TTC549 (cell line): ENCODE measurements around the gene WFDC12.
"Not testable (repeated sequence)": the region's sequence is repeated elsewhere in the genome, so short reads cannot be mapped to it uniquely, and the experiment has no call there.

Experiments used
- FAIRE-seq: peaks from 2 replicates; lab custom pipeline; 2012; peaks lifted over from hg19 to GRCh38; lab: Jason Lieb, UNC

Gene WFDC12

DNA sequence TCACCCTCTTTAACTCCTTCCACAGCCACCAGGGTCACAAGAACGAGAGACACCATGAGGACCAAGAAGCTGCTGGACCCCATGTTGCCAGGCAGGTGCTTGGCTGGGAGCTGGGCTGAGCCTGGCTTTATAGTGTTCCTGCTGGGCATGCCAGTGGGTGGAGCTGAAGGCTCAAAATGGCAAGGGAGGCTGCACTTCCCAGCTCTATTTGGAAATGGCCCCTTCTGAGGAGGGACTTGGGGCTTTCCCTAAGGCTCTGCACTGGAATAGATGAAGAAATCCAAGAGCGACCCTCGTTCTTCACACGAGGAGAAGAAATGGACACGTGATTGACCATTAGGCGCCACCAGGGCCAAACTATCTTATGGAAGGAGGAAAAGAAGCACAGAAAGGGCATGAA, at the start of gene WFDC12:
TSS of gene WFDC12 (minus strand) at position 101 of the 400 bp plus-strand sequence. CDS start at position 83, 18 bp downstream.
- FAIRE-seq: no peak

GRCh38 chr20:45173522-45173921, 49.3 kb upstream of the WFDC12 start:
- no peak for FAIRE-seq

GRCh38 chr20:45164906-45165305, 40.6 kb upstream of the WFDC12 start:
- no peak for FAIRE-seq

GRCh38 chr20:45163083-45163803, 39.0 kb upstream of the WFDC12 start:
- FAIRE-seq: no peak

GRCh38 chr20:45157962-45158361, 33.7 kb upstream of the WFDC12 start:
- no peak for FAIRE-seq

GRCh38 chr20:45156713-45157112, 32.4 kb upstream of the WFDC12 start:
- no peak for FAIRE-seq

GRCh38 chr20:45154794-45155193, 30.5 kb upstream of the WFDC12 start:
- FAIRE-seq: not testable (repeated sequence)

- no peak for FAIRE-seq
Measured at GRCh38 chr20:45154183-45154582, 29.9 kb upstream of the WFDC12 start.

DNA sequence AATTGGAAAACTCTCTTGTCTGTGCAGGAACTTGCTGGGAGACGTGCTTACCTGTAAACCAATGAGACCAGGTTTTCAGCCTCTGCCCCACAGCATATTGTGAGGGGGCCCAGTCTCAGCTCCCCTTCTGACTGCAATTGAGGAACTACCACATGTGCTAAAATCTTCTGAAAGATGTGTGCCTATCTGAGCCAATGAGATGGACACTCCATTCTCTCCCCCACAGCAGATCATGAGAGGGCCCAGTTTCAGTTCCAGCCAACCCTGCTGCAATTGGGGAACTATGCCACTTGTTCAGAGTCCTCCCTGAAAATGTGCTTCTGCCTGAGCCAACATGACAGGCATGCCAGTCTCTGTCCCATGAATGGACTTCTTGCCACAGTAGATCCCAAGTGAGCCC, 29.5 kb upstream of the WFDC12 start:
- FAIRE-seq: no peak

- FAIRE-seq: no peak
Measured at GRCh38 chr20:45153147-45153546, 28.9 kb upstream of the WFDC12 start.

DNA sequence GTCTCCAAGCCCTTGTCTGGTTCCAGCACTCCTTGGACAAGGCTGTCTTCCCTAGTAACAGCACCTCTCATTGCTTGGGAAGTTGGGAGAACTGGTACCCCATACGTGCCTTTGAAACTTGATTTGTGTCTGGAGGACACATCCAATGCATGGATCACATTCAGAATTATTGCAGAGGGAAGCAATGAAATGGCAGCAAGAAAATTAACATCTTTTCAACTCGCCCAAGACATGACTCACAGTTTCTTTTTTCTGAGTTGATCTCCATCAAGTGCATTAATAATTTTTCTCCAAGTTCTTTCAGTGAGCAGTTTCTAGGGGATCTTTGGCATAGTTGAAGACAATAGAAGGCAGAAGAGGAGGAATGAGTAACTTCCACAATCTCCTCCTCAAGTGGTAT, 28.1 kb upstream of the WFDC12 start:
- no peak for FAIRE-seq

DNA sequence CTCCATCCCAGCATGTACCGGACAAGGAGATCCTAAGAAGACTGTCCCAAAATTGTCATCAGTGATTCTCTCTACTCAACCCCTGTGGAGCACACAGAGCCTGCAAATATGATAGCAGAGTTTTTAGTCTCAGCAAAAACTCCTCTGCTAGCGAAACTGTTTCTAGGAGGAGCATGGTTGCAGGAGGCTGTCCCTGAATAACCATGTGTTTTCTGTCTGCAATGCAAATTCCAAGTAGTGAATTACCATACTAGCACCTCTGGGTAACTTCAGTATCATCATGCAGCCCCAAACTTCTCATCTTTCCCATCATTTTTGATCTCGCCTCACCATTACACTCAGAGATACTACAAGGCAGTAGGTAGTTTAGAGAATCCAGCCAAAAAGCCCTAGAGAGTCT, 24.8 kb upstream of the WFDC12 start:
- FAIRE-seq: no peak

- no peak for FAIRE-seq
Measured at GRCh38 chr20:45140836-45141235, 16.6 kb upstream of the WFDC12 start.

- not testable (repeated sequence) for FAIRE-seq
Measured at GRCh38 chr20:45139733-45140375, 15.6 kb upstream of the WFDC12 start.

DNA sequence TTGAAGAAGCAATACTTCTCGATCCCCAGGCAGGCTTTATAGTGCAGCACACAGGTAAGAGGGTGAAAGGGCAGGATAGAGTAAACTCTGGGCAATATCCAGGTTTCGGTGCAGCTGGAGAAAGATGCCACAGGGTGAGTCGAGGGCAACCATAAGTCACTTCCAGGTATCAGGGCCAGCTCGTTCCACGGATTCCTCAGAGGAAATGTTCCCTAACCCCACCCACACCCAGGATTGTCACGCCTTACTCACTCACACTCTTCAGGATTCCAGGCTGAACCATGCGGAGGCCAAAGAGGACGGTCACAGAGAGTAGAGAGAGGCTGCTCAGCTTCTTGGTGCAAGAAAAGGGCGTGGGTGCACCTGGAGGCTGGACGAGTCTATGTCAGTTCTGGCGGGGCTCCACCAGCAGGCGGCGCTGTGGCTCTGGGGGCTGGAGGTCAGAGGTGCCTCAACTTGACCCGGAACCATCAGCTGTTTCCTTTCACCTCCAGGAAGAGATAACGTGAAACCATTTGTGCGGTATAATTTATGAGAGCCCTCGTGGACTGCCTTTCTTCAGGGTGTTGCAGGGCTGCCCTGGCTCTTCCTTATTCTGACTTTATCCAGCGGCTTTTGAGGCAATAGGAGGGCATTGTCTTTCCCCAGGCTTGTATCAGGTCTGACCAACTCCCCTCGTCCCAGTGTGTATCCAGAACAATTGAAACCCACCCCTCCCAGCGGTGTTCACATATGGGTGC, 14.5 kb upstream of the WFDC12 start:
- no peak for FAIRE-seq

DNA sequence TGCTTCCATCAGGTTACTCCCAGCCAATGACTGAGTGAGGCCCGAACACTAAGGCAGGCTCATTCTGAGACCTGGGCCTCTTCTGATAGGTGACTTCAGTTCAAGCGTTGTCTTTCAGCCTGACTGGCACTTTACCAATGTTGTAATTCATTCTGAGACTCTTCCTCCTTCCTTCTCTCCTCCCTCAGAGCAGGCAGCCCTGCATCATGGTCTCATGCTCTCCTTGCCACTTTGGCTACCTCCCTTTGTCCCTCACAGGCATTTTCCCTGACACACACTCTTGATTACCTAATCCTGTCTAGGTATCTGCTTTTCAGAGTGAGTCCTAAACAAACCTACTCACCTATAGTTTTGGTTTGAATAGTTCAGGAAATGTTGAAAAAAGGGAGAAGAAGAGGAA, 12.6 kb upstream of the WFDC12 start:
- no peak for FAIRE-seq

DNA sequence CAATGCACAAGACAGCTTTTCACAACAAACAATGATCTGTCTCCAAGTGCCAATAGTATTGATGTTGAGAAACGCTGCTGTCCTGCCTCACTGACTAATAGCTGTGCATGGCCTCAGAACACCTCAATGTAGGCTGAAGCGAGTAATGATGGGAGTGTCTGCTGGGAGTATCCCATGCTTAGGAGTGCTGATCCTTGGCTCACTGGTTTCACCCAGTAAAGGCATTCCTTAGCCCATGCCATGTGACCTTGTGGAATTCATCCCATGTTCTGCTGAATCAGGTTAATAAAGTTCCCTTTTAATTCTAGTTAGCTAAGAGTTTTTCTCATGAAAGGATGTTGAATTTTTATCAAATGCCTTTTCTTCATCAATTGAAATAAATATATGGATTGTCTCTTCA, 3.8 kb upstream of the WFDC12 start:
- no peak for FAIRE-seq

- FAIRE-seq: no peak
Measured at GRCh38 chr20:45121388-45121787, 2.9 kb downstream of the WFDC12 start.

GRCh38 chr20:45119556-45120266, 4.6 kb downstream of the WFDC12 start:
- FAIRE-seq: no peak

DNA sequence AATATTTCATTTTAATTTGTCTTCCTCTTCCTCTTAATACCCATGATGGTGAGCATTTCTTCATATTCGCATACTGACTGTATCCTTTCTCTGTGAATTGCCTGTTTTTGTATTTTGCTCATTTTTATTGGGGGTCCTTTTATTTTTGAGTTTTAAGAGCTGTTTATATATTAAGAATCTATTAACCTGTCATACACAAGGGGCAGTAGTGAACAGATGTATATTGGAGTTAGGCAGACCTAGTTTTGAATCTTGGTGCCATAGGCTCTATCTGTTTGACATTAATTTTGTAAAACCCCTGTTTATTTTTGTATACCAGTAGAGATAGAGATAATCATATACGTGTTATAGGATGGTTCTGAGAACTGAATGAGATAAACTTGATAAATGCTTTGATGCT, 6.2 kb downstream of the WFDC12 start:
- no peak for FAIRE-seq

DNA sequence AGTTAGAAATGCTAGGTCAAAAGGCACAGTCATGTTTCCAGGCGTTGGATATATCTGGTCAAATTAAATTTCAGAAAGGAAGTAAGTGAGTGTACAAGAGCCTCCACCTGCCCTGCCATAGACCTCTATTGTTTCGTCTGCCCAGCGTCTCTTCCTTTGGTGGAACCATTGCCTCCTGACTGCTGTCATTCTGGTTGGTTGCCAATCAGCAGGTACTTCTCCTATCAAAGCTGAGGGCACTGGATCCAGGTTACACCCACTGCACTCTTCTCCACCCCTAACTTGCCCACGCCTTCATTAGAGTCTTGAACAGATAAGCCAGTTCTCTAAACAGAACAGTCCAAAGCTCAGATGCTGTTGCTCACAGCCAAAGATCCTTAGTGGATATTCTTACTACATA, 6.7 kb downstream of the WFDC12 start:
- no peak for FAIRE-seq

- no peak for FAIRE-seq
Measured at GRCh38 chr20:45115829-45116228, 8.4 kb downstream of the WFDC12 start.

DNA sequence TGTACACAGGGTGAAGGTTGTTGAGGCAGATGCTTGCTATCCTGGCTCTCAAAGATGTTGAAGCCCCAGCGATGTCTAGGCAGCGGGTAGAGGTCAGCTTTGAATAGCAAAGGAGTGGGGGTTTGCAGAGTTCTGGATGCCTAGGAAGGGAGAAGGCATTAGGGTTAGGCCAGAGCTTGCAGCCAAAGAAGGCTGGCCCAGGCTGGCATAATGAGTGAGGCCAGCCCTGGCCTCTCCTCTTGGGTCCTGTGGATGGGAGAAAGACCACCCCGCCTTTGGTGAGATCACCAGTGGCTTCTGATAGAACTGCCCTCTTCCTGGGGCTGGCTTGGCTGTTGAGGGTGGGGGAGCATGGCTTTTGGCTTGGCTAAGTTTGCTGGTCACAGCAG, 8.9 kb downstream of the WFDC12 start:
- FAIRE-seq: no peak
